Stimulated activated CD8-positive, alpha-beta memory T cell treated with anti-CD3 and anti-CD28 coated beads, Interleukin-12 subunit alpha, Interleukin-12 subunit beta, amount 100 ng/mL, for 24 hours (primary cell): Measurements from ENCODE around the gene ACOX3.
"Not testable (repeated sequence)": the region's sequence is repeated elsewhere in the genome, so short reads cannot be mapped to it uniquely, and the experiment has no call there.

Source experiments
- DNase-seq: peaks from one replicate; pipeline ENCODE4 v3.0.0-alpha.2; 2020; ENCODE audit errors: extremely low read depth

The ACOX3 gene

GRCh38 chr4:8434251-8435073, 6.1 kb downstream of the ACOX3 start:
- no peak for DNase-seq

GRCh38 chr4:8433136-8433535, 7.4 kb downstream of the ACOX3 start:
- no peak for DNase-seq

GRCh38 chr4:8431553-8431952, 9.0 kb downstream of the ACOX3 start:
- no peak for DNase-seq

- peak; percentile 80 for DNase-seq
Measured at GRCh38 chr4:8428288-8429097, 12.0 kb downstream of the ACOX3 start.

GRCh38 chr4:8427761-8428287, 12.7 kb downstream of the ACOX3 start:
- no peak for DNase-seq

GRCh38 chr4:8427262-8427661, 13.3 kb downstream of the ACOX3 start:
- no peak for DNase-seq

- DNase-seq = no peak
Measured at GRCh38 chr4:8422786-8423185, 17.7 kb downstream of the ACOX3 start.

GRCh38 chr4:8422327-8422726, 18.2 kb downstream of the ACOX3 start:
- no peak for DNase-seq

GRCh38 chr4:8420151-8420550, 20.4 kb downstream of the ACOX3 start:
- DNase-seq = not testable (repeated sequence)

- peak; percentile 41 for DNase-seq
Measured at GRCh38 chr4:8419222-8420041, 21.1 kb downstream of the ACOX3 start.

- no peak for DNase-seq
Measured at GRCh38 chr4:8417071-8417614, 23.4 kb downstream of the ACOX3 start.

- no peak for DNase-seq
Measured at GRCh38 chr4:8414377-8414776, 26.1 kb downstream of the ACOX3 start.

GRCh38 chr4:8412288-8412687, 28.2 kb downstream of the ACOX3 start:
- DNase-seq = no peak

GRCh38 chr4:8411351-8412180, 29.0 kb downstream of the ACOX3 start:
- DNase-seq = no peak

GRCh38 chr4:8410641-8411271, 29.8 kb downstream of the ACOX3 start:
- DNase-seq = no peak

- no peak for DNase-seq
Measured at GRCh38 chr4:8410066-8410625, 30.4 kb downstream of the ACOX3 start.

- no peak for DNase-seq
Measured at GRCh38 chr4:8409264-8410065, 31.1 kb downstream of the ACOX3 start.

- DNase-seq = no peak
Measured at GRCh38 chr4:8407756-8408155, 32.8 kb downstream of the ACOX3 start.

- DNase-seq = no peak
Measured at GRCh38 chr4:8407316-8407715, 33.2 kb downstream of the ACOX3 start.
